Naive thymus-derived CD4-positive, alpha-beta T cell (primary cell): Measurements from ENCODE around the gene PLEKHM2. TPM values are rescaled to one million over a fixed set of nuclear protein-coding genes. Genes with fewer than 3 reads are reported as not detected.

Experiments
- ATAC-seq: fragments of 150-1000 bp; cut with Tn5 transposase; 2 replicates; pipeline ENCODE4 v1.10.0; 2021; ENCODE audit warnings: mild to moderate bottlenecking, moderate library complexity
- CTCF ChIA-PET: fragments of 350-600 bp; sonication (Branson Sonifier 250); formaldehyde crosslinking; loops from one replicate; lab custom pipeline; 2021; ENCODE audit warnings: antibody characterized with exemption; lab: Charles Lee
- POLR2A ChIA-PET: fragments of 350-600 bp; sonication (Branson Sonifier 250); formaldehyde crosslinking; loops from one replicate; lab custom pipeline; 2021; ENCODE audit warnings: antibody characterized with exemption, inconsistent platforms; lab: Charles Lee
- DNase-seq, 9 donors: peaks; one replicate each; pipeline versions ENCODE4 v3.0.0 to v3.0.0-alpha.2; 2020 to 2022; ENCODE audit warnings: mixed read lengths in 1 of 9
- H3K27ac ChIP-seq: one replicate; pipeline ENCODE4 v1.7.0; 2013; ENCODE audit warnings: mild to moderate bottlenecking, low read depth, low read length, moderate library complexity
- H3K27me3 ChIP-seq, 2 donors: one replicate each; pipeline ENCODE4 v1.7.0; 2013; ENCODE audit warnings: low read length in 2 of 2, mild to moderate bottlenecking in 2 of 2, moderate library complexity in 2 of 2; ENCODE audit not compliant: control insufficient read depth in 2 of 2, insufficient read depth in 2 of 2
- H3K36me3 ChIP-seq, 3 experiments: 1 replicate in 2 of 3; 2 replicates in 1 of 3; pipeline ENCODE4 v1.7.0; 2013; ENCODE audit warnings: low read length in 3 of 3, mild to moderate bottlenecking in 3 of 3, moderate library complexity in 1 of 3; ENCODE audit not compliant: insufficient read depth in 3 of 3, control insufficient read depth in 2 of 3
- H3K4me1 ChIP-seq, 2 donors: one replicate each; pipeline ENCODE4 v1.7.0; 2013; ENCODE audit warnings: low read length in 2 of 2, mild to moderate bottlenecking in 2 of 2, moderate library complexity in 1 of 2; ENCODE audit not compliant: control insufficient read depth in 2 of 2, insufficient read depth in 2 of 2
- H3K4me3 ChIP-seq: 2 replicates; pipeline ENCODE4 v1.7.0; 2013; ENCODE audit warnings: mild to moderate bottlenecking, low read length
- H3K9me3 ChIP-seq, 3 experiments: 1 replicate in 2 of 3; 2 replicates in 1 of 3; pipeline ENCODE4 v1.7.0; 2013; ENCODE audit warnings: low read length in 3 of 3; ENCODE audit not compliant: control insufficient read depth in 2 of 3
- H3K27ac Mint-ChIP-seq, 9 donors: one replicate each; pipeline ENCODE4 v1.8.0; 2020 to 2022; ENCODE audit warnings: mixed read lengths in 9 of 9, mild to moderate bottlenecking in 8 of 9, moderate library complexity in 5 of 9, inconsistent platforms in 2 of 9
- H3K27me3 Mint-ChIP-seq, 5 donors: one replicate each; pipeline ENCODE4 v1.8.0; 2021 to 2022; ENCODE audit warnings: mixed read lengths in 5 of 5, mild to moderate bottlenecking in 1 of 5
- H3K36me3 Mint-ChIP-seq, 5 donors: one replicate each; pipeline ENCODE4 v1.8.0; 2020 to 2022; ENCODE audit warnings: mixed read lengths in 5 of 5, mild to moderate bottlenecking in 3 of 5, inconsistent platforms in 1 of 5
- H3K4me1 Mint-ChIP-seq, 7 donors: one replicate each; pipeline ENCODE4 v1.8.0; 2020 to 2022; ENCODE audit warnings: mixed read lengths in 7 of 7, mild to moderate bottlenecking in 3 of 7, inconsistent platforms in 1 of 7
- H3K4me3 Mint-ChIP-seq, 10 donors: one replicate each; pipeline ENCODE4 v1.8.0; 2020 to 2022; ENCODE audit warnings: mild to moderate bottlenecking in 10 of 10, mixed read lengths in 10 of 10, moderate library complexity in 6 of 10, inconsistent platforms in 2 of 10
- H3K9me3 Mint-ChIP-seq, 11 donors: one replicate each; pipeline ENCODE4 v1.8.0; 2020 to 2022; ENCODE audit warnings: mixed read lengths in 11 of 11, mild to moderate bottlenecking in 4 of 11, inconsistent platforms in 1 of 11, moderate library complexity in 1 of 11
- intact Hi-C, 2 donors: fragments of 100-400 bp; cut with micrococcal nuclease; formaldehyde crosslinking; loops; one replicate each; pipeline ENCODE4 v1.15.1; 2023
- polyA plus RNA-seq, 2 donors: library from polyadenylated mRNA; unstranded; fragments of 300-500 nt; fragmentation: Illumina TruSeq; gene quantifications; one replicate each; pipeline ENCODE4 v1.2.3, GENCODE V29; 2021
- total RNA-seq, 6 experiments: library from RNA in 5 of 6; stranded (reverse) in 5 of 6; gene quantifications; 1 replicate in 5 of 6; 2 replicates in 1 of 6; pipeline ENCODE4 v1.2.3 and lab custom pipeline; 2021 to 2026

The PLEKHM2 gene
- total and polyA plus RNA-seq, 7 experiments from 2014 or later, result 4.3 to 78.6 (median 58.5) TPM

- no peaks in the 10 kb centered on the region for H3K9me3 ChIP-seq
- H3K36me3 Mint-ChIP-seq, result peaks cover 0 to 30% (median 0%) of the 10 kb centered on the region in 5 donors
- H3K27me3 ChIP-seq, result no peaks in the 10 kb centered on the region
- ATAC-seq (no peak), DNase-seq (no peak)
- no peak overlapping the region for H3K4me3 Mint-ChIP-seq
- no peaks in the 10 kb centered on the region for H3K9me3 Mint-ChIP-seq
- intact Hi-C loops, result no loop called here
- POLR2A ChIA-PET, result no interaction called here
- H3K27ac Mint-ChIP-seq, result peak overlapping the region in 2 of 9 donors; percentile 16 to 69
- no peaks in the 10 kb centered on the region for H3K4me1 ChIP-seq
- peaks cover 0 to 7% (median 1%) of the 10 kb centered on the region in 7 donors for H3K4me1 Mint-ChIP-seq
- no peak overlapping the region for H3K4me3 ChIP-seq
- H3K27ac ChIP-seq, result no peak overlapping the region
- peaks cover 0 to 85% (median 9%) of the 10 kb centered on the region in 3 experiments for H3K36me3 ChIP-seq
- CTCF ChIA-PET, result interaction anchor here (1.7 kb wide), 1 partner anchor 123 kb away, joined by 3 read pairs; no protein-coding TSS in a partner anchor
- no peaks in the 10 kb centered on the region for H3K27me3 Mint-ChIP-seq
Observed at GRCh38 chr1:15719381-15720120, 35.4 kb downstream of the PLEKHM2 start.

- Histone ChIP-seq H3K27ac (no peak overlapping the region), H3K36me3 (peaks cover 0 to 92% (median 9%) of the 10 kb centered on the region in 3 experiments), H3K4me1 (no peaks in the 10 kb centered on the region), H3K9me3 (no peaks in the 10 kb centered on the region), H3K4me3 (no peak overlapping the region), H3K27me3 (no peaks in the 10 kb centered on the region)
- Mint-ChIP-seq H3K9me3 (no peaks in the 10 kb centered on the region), H3K27ac (no peak overlapping the region), H3K4me3 (no peak overlapping the region), H3K27me3 (no peaks in the 10 kb centered on the region), H3K36me3 (peaks cover 0 to 32% (median 0%) of the 10 kb centered on the region in 5 donors), H3K4me1 (peaks cover 0 to 4% (median 0%) of the 10 kb centered on the region in 7 donors)
- ChIA-PET CTCF (no interaction called here), POLR2A (no interaction called here)
- ATAC-seq, result no peak
- no peak for DNase-seq
- intact Hi-C loops, result no loop called here
Observed at GRCh38 chr1:15720861-15721260, 36.7 kb downstream of the PLEKHM2 start.

- CTCF ChIA-PET, result interaction anchor here (0.7 kb wide), 1 partner anchor 52 kb away, joined by 3 read pairs; no protein-coding TSS in a partner anchor
- Histone ChIP-seq H3K4me3 (no peak overlapping the region), H3K9me3 (no peaks in the 10 kb centered on the region), H3K27ac (no peak overlapping the region), H3K36me3 (peaks cover 0 to 92% (median 0%) of the 10 kb centered on the region in 3 experiments), H3K4me1 (no peaks in the 10 kb centered on the region), H3K27me3 (no peaks in the 10 kb centered on the region)
- H3K9me3 Mint-ChIP-seq, result no peaks in the 10 kb centered on the region
- POLR2A ChIA-PET, result interaction anchor here (0.7 to 0.8 kb wide), 2 partner anchors 12 to 23 kb away, joined by 3 read pairs; no protein-coding TSS in a partner anchor
- H3K27ac Mint-ChIP-seq, result no peak overlapping the region
- peaks cover 0 to 4% (median 0%) of the 10 kb centered on the region in 7 donors for H3K4me1 Mint-ChIP-seq
- intact Hi-C loops, result no loop called here
- H3K4me3 Mint-ChIP-seq, result no peak overlapping the region
- H3K27me3 Mint-ChIP-seq, result no peaks in the 10 kb centered on the region
- H3K36me3 Mint-ChIP-seq, result peaks cover 0 to 35% (median 2%) of the 10 kb centered on the region in 5 donors
- DNase-seq, result no peak
- no peak for ATAC-seq
Observed at GRCh38 chr1:15722411-15722810, 38.3 kb downstream of the PLEKHM2 start.

- peaks cover 0 to 37% (median 2%) of the 10 kb centered on the region in 5 donors for H3K36me3 Mint-ChIP-seq
- CTCF ChIA-PET, result interaction anchor here (0.7 kb wide), 1 partner anchor 51 kb away, joined by 3 read pairs; no protein-coding TSS in a partner anchor
Observed at GRCh38 chr1:15722836-15723532, 38.9 kb downstream of the PLEKHM2 start.

GRCh38 chr1:15723631-15724246 lies 39.6 kb downstream of the PLEKHM2 start:
- no peaks in the 10 kb centered on the region for H3K27me3 Mint-ChIP-seq
- ATAC-seq (no peak), DNase-seq (no peak)
- Histone ChIP-seq H3K27ac (no peak overlapping the region), H3K36me3 (peaks cover 0 to 93% (median 0%) of the 10 kb centered on the region in 3 experiments), H3K27me3 (no peaks in the 10 kb centered on the region), H3K4me3 (no peak overlapping the region), H3K4me1 (no peaks in the 10 kb centered on the region), H3K9me3 (no peaks in the 10 kb centered on the region)
- ChIA-PET POLR2A (no interaction called here), CTCF (no interaction called here)
- peaks cover 0 to 37% (median 2%) of the 10 kb centered on the region in 5 donors for H3K36me3 Mint-ChIP-seq
- H3K4me1 Mint-ChIP-seq, result peaks cover 0 to 4% (median 0%) of the 10 kb centered on the region in 7 donors
- no peak overlapping the region for H3K4me3 Mint-ChIP-seq
- no peak overlapping the region for H3K27ac Mint-ChIP-seq
- intact Hi-C loops, result no loop called here
- no peaks in the 10 kb centered on the region for H3K9me3 Mint-ChIP-seq

More at GRCh38 chr1:15722836-15723532, 38.9 kb downstream of the PLEKHM2 start:
- Histone ChIP-seq H3K4me3 (no peak overlapping the region), H3K27ac (no peak overlapping the region), H3K9me3 (no peaks in the 10 kb centered on the region), H3K27me3 (no peaks in the 10 kb centered on the region), H3K36me3 (peaks cover 0 to 92% (median 0%) of the 10 kb centered on the region in 3 experiments), H3K4me1 (no peaks in the 10 kb centered on the region)
- Mint-ChIP-seq H3K4me1 (peaks cover 0 to 4% (median 0%) of the 10 kb centered on the region in 7 donors), H3K27ac (no peak overlapping the region), H3K4me3 (no peak overlapping the region), H3K27me3 (no peaks in the 10 kb centered on the region), H3K9me3 (no peaks in the 10 kb centered on the region)
- POLR2A ChIA-PET, result interaction anchor here (0.7 to 0.8 kb wide), 2 partner anchors 12 to 22 kb away, joined by 3 read pairs; no protein-coding TSS in a partner anchor
- ATAC-seq (no peak), DNase-seq (no peak)
- intact Hi-C loops, result no loop called here
